AG04450 (cell line): Measurements from ENCODE around the gene SLU7. TPM values are rescaled to one million over a fixed set of nuclear protein-coding genes. Genes with fewer than 3 reads are reported as not detected.
A peak's percentile ranks its signal among the peaks of the same experiment; 100 is the strongest.

Experiments used
- CTCF ChIA-PET: fragments of 300-600, 350-600 bp; formaldehyde crosslinking; extraction: SDS; loops from one replicate; lab custom pipeline; 2022; ENCODE audit warnings: antibody characterized with exemption, inconsistent platforms; lab: Charles Lee
- POLR2A ChIA-PET: fragments of 350-600 bp; formaldehyde crosslinking; extraction: SDS; loops from one replicate; lab custom pipeline; 2021; ENCODE audit warnings: antibody characterized with exemption, inconsistent platforms; lab: Yijun Ruan, JAX
- DNase-seq: peaks from one replicate; pipeline ENCODE4 v3.0.0-alpha.2; 2011; ENCODE audit warnings: low read depth, low spot score
- H3K27ac ChIP-seq: one replicate; pipeline ENCODE4 v1.5.1; 2012; ENCODE audit warnings: low read depth, low read length, control low read depth
- H3K27me3 ChIP-seq: one replicate; pipeline ENCODE4 v1.6.0; 2012; ENCODE audit warnings: low read length; ENCODE audit not compliant: control insufficient read depth, insufficient read depth
- H3K4me3 ChIP-seq: 2 replicates; pipeline ENCODE4 v1.5.1; 2011; ENCODE audit warnings: mild to moderate bottlenecking, low read depth, low read length, control low read depth
- H3K9me3 ChIP-seq: 2 replicates; pipeline ENCODE4 v1.5.1; 2012; ENCODE audit warnings: low read length; ENCODE audit not compliant: control insufficient read depth, insufficient read depth
- CTCF ChIP-seq: IDR thresholded peaks from 2 replicates; pipeline ENCODE4 v1.5.1; 2011; ENCODE audit warnings: low read depth, low read length, control low read depth, inconsistent platforms
- polyA plus RNA-seq: library from polyadenylated mRNA; depleted of rRNA; stranded (reverse); fragments of >200 nt; gene quantifications from 2 replicates; pipeline ENCODE4 v1.2.3, GENCODE V29; 2011

The SLU7 gene
- polyA plus RNA-seq, 1 experiment, result 59.5 TPM

GRCh38 chr5:160461378-160461777 is 42.5 kb upstream of the SLU7 start:
- H3K9me3 ChIP-seq, result peaks cover 3% of the 10 kb centered on the region; the same call in 1 of the 2 replicates

GRCh38 chr5:160460377-160461049 is 41.6 kb upstream of the SLU7 start:
- no peaks in the 10 kb centered on the region for H3K27me3 ChIP-seq
- no peak for DNase-seq
- peaks cover 3% of the 10 kb centered on the region; the same call in 1 of the 2 replicates for H3K9me3 ChIP-seq
- CTCF ChIA-PET, result interaction anchor here (0.5 to 3.6 kb wide), 3 partner anchors 22 to 498 kb away, joined by 4 to 52 read pairs (median 7); no protein-coding TSS in a partner anchor
- POLR2A ChIA-PET, result interaction anchor here (0.6 kb wide), 1 partner anchor 19 kb away, joined by 3 read pairs; no protein-coding TSS in a partner anchor
- no peak overlapping the region for H3K4me3 ChIP-seq
- TF ChIP-seq CTCF, result peak; percentile 47
- H3K27ac ChIP-seq, result no peak overlapping the region

More at GRCh38 chr5:160461378-160461777, 42.5 kb upstream of the SLU7 start:
- Histone ChIP-seq H3K4me3 (no peak overlapping the region), H3K27ac (no peak overlapping the region), H3K27me3 (no peaks in the 10 kb centered on the region)
- TF ChIP-seq CTCF, result no peak
- POLR2A ChIA-PET, result no interaction called here
- DNase-seq, result no peak
- CTCF ChIA-PET, result interaction anchor here (1.9 to 3.6 kb wide), 2 partner anchors 22 to 37 kb away, joined by 7 to 52 read pairs; no protein-coding TSS in a partner anchor

- TF ChIP-seq CTCF, result no peak
- POLR2A ChIA-PET, result no interaction called here
- no peak for DNase-seq
- peaks cover 3% of the 10 kb centered on the region; the same call in 1 of the 2 replicates for H3K9me3 ChIP-seq
- H3K27me3 ChIP-seq, result no peaks in the 10 kb centered on the region
- H3K27ac ChIP-seq, result no peak overlapping the region
- H3K4me3 ChIP-seq, result no peak overlapping the region
- CTCF ChIA-PET, result interaction anchor here (3.6 kb wide), 1 partner anchor 20 kb away, joined by 52 read pairs; no protein-coding TSS in a partner anchor
Measured at GRCh38 chr5:160458806-160459800, 40.2 kb upstream of the SLU7 start.

- CTCF ChIA-PET, result interaction anchor here (1.0 kb wide), 1 partner anchor 18 kb away, joined by 3 read pairs; no protein-coding TSS in a partner anchor
- H3K9me3 ChIP-seq, result peaks cover 3% of the 10 kb centered on the region; the same call in 1 of the 2 replicates
- no peak overlapping the region for H3K27ac ChIP-seq
- no peaks in the 10 kb centered on the region for H3K27me3 ChIP-seq
- no peak overlapping the region for H3K4me3 ChIP-seq
- POLR2A ChIA-PET, result no interaction called here
- TF ChIP-seq CTCF, result no peak
- no peak for DNase-seq
Measured at GRCh38 chr5:160457252-160457651, 38.4 kb upstream of the SLU7 start.
